Lower leg skin (tissue), 3 donors: ENCODE results near the gene PRR14L.

ENCODE experiments used
- POLR2A ChIP-seq, 2 donors: fragments of 450-650 bp; IDR thresholded peaks; one replicate each; pipeline ENCODE4 v1.6.1; 2016 to 2017; ENCODE audit warnings: antibody characterized with exemption in 2 of 2, mild to moderate bottlenecking in 1 of 2, moderate library complexity in 1 of 2
- TF ChIP-seq, protein P1 (sequence below), 3 donors: fragments of 450-650 bp; IDR thresholded peaks; one replicate each; pipeline ENCODE4 v1.5.1; 2016; ENCODE audit warnings: antibody characterized with exemption in 3 of 3, mild to moderate bottlenecking in 3 of 3, moderate library complexity in 2 of 3

DNA sequence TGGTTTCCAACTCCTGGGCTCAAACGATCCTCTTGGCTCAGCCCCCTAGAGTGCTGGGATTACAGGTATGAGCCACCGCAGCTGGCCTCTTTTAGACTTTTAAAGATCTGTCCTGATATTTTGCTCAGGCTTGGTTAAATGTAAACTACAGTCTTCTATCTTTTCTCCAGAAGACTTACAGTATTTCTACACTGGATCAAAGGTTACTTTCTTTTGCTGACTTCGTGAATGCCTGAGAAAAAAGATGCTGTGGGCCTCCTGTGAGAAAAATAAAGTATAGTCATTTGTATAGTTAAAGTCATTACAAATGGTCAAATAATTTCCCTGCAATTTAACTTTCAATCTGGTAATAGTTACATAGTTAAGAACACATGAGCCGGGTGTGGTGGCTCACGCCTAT, 23.5 kb upstream of the PRR14L start:
- TF ChIP-seq, protein P1, sequence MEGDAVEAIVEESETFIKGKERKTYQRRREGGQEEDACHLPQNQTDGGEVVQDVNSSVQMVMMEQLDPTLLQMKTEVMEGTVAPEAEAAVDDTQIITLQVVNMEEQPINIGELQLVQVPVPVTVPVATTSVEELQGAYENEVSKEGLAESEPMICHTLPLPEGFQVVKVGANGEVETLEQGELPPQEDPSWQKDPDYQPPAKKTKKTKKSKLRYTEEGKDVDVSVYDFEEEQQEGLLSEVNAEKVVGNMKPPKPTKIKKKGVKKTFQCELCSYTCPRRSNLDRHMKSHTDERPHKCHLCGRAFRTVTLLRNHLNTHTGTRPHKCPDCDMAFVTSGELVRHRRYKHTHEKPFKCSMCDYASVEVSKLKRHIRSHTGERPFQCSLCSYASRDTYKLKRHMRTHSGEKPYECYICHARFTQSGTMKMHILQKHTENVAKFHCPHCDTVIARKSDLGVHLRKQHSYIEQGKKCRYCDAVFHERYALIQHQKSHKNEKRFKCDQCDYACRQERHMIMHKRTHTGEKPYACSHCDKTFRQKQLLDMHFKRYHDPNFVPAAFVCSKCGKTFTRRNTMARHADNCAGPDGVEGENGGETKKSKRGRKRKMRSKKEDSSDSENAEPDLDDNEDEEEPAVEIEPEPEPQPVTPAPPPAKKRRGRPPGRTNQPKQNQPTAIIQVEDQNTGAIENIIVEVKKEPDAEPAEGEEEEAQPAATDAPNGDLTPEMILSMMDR (IDR thresholded peaks at IDR 0.05): no peak
- TF ChIP-seq POLR2A (IDR thresholded peaks at IDR 0.05): no peak
